OCI-LY1 (cell line): ENCODE measurements around the gene ELMO1.

Experiments
- EZH2 ChIP-seq: fragments of 200-600 bp; sonication (generic), shearing (Covaris generic); IDR thresholded peaks from 2 replicates; pipeline ENCODE4 v1.8.0; 2017; ENCODE audit warnings: borderline replicate concordance, mixed run types, mild to moderate bottlenecking, antibody characterized with exemption, low read length, moderate library complexity, mixed read lengths
- TF ChIP-seq, protein P1 (sequence below): fragments of 200-600 bp; sonication (generic), shearing (Covaris generic); IDR thresholded peaks from 2 replicates; pipeline ENCODE4 v1.5.1; 2017; ENCODE audit warnings: mild to moderate bottlenecking, antibody characterized with exemption, low read length, moderate library complexity, mixed read lengths

- TF ChIP-seq, protein P1, sequence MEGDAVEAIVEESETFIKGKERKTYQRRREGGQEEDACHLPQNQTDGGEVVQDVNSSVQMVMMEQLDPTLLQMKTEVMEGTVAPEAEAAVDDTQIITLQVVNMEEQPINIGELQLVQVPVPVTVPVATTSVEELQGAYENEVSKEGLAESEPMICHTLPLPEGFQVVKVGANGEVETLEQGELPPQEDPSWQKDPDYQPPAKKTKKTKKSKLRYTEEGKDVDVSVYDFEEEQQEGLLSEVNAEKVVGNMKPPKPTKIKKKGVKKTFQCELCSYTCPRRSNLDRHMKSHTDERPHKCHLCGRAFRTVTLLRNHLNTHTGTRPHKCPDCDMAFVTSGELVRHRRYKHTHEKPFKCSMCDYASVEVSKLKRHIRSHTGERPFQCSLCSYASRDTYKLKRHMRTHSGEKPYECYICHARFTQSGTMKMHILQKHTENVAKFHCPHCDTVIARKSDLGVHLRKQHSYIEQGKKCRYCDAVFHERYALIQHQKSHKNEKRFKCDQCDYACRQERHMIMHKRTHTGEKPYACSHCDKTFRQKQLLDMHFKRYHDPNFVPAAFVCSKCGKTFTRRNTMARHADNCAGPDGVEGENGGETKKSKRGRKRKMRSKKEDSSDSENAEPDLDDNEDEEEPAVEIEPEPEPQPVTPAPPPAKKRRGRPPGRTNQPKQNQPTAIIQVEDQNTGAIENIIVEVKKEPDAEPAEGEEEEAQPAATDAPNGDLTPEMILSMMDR, result no peak
- TF ChIP-seq EZH2, result no peak
Measured at GRCh38 chr7:37435156-37435855, 13.4 kb downstream of the ELMO1 start.
